HEK293T (cell line): ENCODE results near the gene TKFC.

Source experiments
- ARNT ChIP-seq: fragments of 450-650 bp; IDR thresholded peaks from 2 replicates; pipeline ENCODE4 v1.6.1; 2017; ENCODE audit warnings: mild to moderate bottlenecking
- BHLHE40 ChIP-seq: fragments of 450-650 bp; IDR thresholded peaks from 2 replicates; pipeline ENCODE4 v1.6.1; 2016; ENCODE audit warnings: mild to moderate bottlenecking, moderate library complexity, borderline replicate concordance
- ELF4 ChIP-seq: fragments of 450-650 bp; IDR thresholded peaks from 2 replicates; pipeline ENCODE4 v1.6.1; 2017; ENCODE audit warnings: antibody characterized with exemption
- FOXA1 ChIP-seq: fragments of 450-650 bp; IDR thresholded peaks from 2 replicates; pipeline ENCODE4 v1.6.1; 2016; ENCODE audit warnings: mild to moderate bottlenecking
- FOXM1 ChIP-seq: fragments of 450-650 bp; IDR thresholded peaks from 2 replicates; pipeline ENCODE4 v1.6.1; 2017; ENCODE audit warnings: mild to moderate bottlenecking, borderline replicate concordance
- HDGF ChIP-seq: fragments of 450-650 bp; IDR thresholded peaks from 2 replicates; pipeline ENCODE4 v1.6.1; 2017; ENCODE audit warnings: antibody characterized with exemption, borderline replicate concordance
- NFRKB ChIP-seq: fragments of 450-650 bp; IDR thresholded peaks from 2 replicates; pipeline ENCODE4 v1.6.1; 2016; ENCODE audit warnings: mild to moderate bottlenecking, moderate library complexity
- SP1 ChIP-seq: fragments of 450-650 bp; IDR thresholded peaks from 2 replicates; pipeline ENCODE4 v1.6.1; 2017
- SUZ12 ChIP-seq: fragments of 450-650 bp; IDR thresholded peaks from 2 replicates; pipeline ENCODE4 v1.6.1; 2016; ENCODE audit warnings: mild to moderate bottlenecking
- TARDBP ChIP-seq: fragments of 450-650 bp; IDR thresholded peaks from 2 replicates; pipeline ENCODE4 v1.6.1; 2016
- ZNF384 ChIP-seq: fragments of 450-650 bp; IDR thresholded peaks from 2 replicates; pipeline ENCODE4 v1.6.1; 2016

- TF ChIP-seq FOXM1 (no peak), TARDBP (no peak), NFRKB (no peak), SP1 (no peak), SUZ12 (no peak), ZNF384 (no peak), FOXA1 (no peak), BHLHE40 (no peak), HDGF (no peak), ELF4 (no peak), ARNT (no peak)
Observed at GRCh38 chr11:61298663-61299244, 34.3 kb upstream of the TKFC start.
